Heart right ventricle (tissue), 16 donors: ENCODE data around the gene AHNAK2. TPM values are rescaled to one million over a fixed set of nuclear protein-coding genes. Genes with fewer than 3 reads are reported as not detected.
A peak's percentile ranks its signal among the peaks of the same experiment; 100 is the strongest.

Source experiments
- ATAC-seq, 8 donors: fragments of 200-7000 bp; cut with Tn5 transposase; one replicate each; pipeline ENCODE4 v1.9.1; 2020; ENCODE audit warnings: mild to moderate bottlenecking in 8 of 8, moderate library complexity in 8 of 8, moderate number of reproducible peaks in 1 of 8
- DNase-seq, 2 donors: peaks; one replicate each; pipeline ENCODE4 v3.0.0-alpha.2; 2020
- H3K27ac ChIP-seq, 10 donors: fragments of 200-600 bp; sonication (generic) in 2 of 10; one replicate each; pipeline versions ENCODE4 v1.5.0 to v1.8.0; 2020 to 2022; ENCODE audit warnings: mild to moderate bottlenecking in 3 of 10
- H3K27me3 ChIP-seq, 7 donors: fragments of 200-600 bp; one replicate each; pipeline ENCODE4 v1.8.0; 2021 to 2022; ENCODE audit warnings: mild to moderate bottlenecking in 2 of 7
- H3K36me3 ChIP-seq, 9 donors: fragments of 200-600 bp; sonication (generic) in 1 of 9; one replicate each; pipeline versions ENCODE4 v1.5.0 to v1.8.0; 2020 to 2022; ENCODE audit warnings: mild to moderate bottlenecking in 2 of 9
- H3K4me1 ChIP-seq, 9 donors: fragments of 200-600 bp; sonication (generic) in 1 of 9; one replicate each; pipeline versions ENCODE4 v1.5.0 to v1.8.0; 2020 to 2022; ENCODE audit warnings: mild to moderate bottlenecking in 4 of 9
- H3K4me3 ChIP-seq, 10 donors: fragments of 200-600 bp; sonication (generic) in 2 of 10; one replicate each; pipeline versions ENCODE4 v1.5.0 to v1.8.0; 2020 to 2022; ENCODE audit warnings: mild to moderate bottlenecking in 7 of 10, moderate library complexity in 2 of 10
- H3K9me3 ChIP-seq, 11 donors: fragments of 200-600 bp in 10 of 11; sonication (generic) in 2 of 11; one replicate each; pipeline versions ENCODE4 v1.5.0 to v1.8.0; 2013 to 2022; ENCODE audit warnings: mild to moderate bottlenecking in 2 of 11, control low read depth in 1 of 11, moderate library complexity in 1 of 11
- WGBS, 2 donors: extraction: QIAGEN DNeasy Blood & Tissue Kit; methylation state at CpG; one replicate each; pipeline ENCODE4 v1.1.7; 2013; ENCODE audit warnings: inconsistent platforms in 1 of 2; 5-methylcytosine and 5-hydroxymethylcytosine counted together
- intact Hi-C, 10 donors: fragments of 100-400 bp; cut with DNase I; formaldehyde crosslinking; loops; one replicate each; pipeline versions ENCODE4 v1.11.1 to v1.14.2; 2022
- polyA plus RNA-seq, 2 donors: library from polyadenylated mRNA; stranded (reverse); fragments of 200-250 nt; gene quantifications; one replicate each; pipeline ENCODE4 v1.2.3, GENCODE V29; 2013
- total RNA-seq, 10 donors: library from RNA; stranded (reverse); fragmentation: NEBNext Ultra II Directional in 3 of 10; extraction: Animal tissue kit (Norgen Biotek cat#: 25700) in 3 of 10; gene quantifications; one replicate each; pipeline versions ENCODE4 v1.2.1 to v1.2.4, GENCODE V29; 2021 to 2023
- TF ChIP-seq, protein P1 (sequence below), 9 donors: fragments of 200-600 bp; sonication (generic) in 2 of 9; IDR thresholded peaks; one replicate each; pipeline versions ENCODE4 v1.5.0 to v1.8.0; 2021 to 2022; ENCODE audit warnings: antibody characterized with exemption in 9 of 9, mild to moderate bottlenecking in 5 of 9, moderate library complexity in 1 of 9
- donor health status: Arrhythmogenic right ventricular cardiomyopathy.
- donor health status: ischemic (EF 13 %, LVEDD 7.1; RV severe dilation, severe dysfunction).
- donor health status: healthy with polysubstance abuse.
- donor health status: DM: no; HTN: yes; CAD: no.
- donor health status: DM: no; HTN: no; CAD: no.
- donor health status: ischemic (EF 25% LVEDD 6.9; RV normal size, moderate dysfunction).
- donor health status: ischemic (EF 25% LVEDD 5.7; RV mildly dilated, moderate dysfunction).
- donor health status: healthy.
- donor health status: DM: yes; HTN: yes; CAD: no.
- donor health status: Ischemic cardiomyopathy.
- donor health status: ischemic (EF 35%, LVEDD 5.7; RV mildly dilated, moderate dysfunction).
- donor health status: nonischemic (EF 11% LVEDD 7.7; RV severe dilation, severe dysfunction).
- donor health status: DM: yes; HTN: yes; CAD: no.
- donor health status: PGD.
- donor health status: ischemic (EF 29% LVEDD 5.4; RV normal size, mild dysfunction).
- donor health status: nonischemic (EF 23%, LVEDD 6.1; RV moderate dilation, normal function).

The AHNAK2 gene
- total and polyA plus RNA-seq, 12 donors = 1.1 to 29.5 (median 3.1) TPM

- WGBS, 2 donors = 39 to 94% methylated on average over 2 of the region's 2 CpGs
- Histone ChIP-seq H3K4me3 (no peak overlapping the region), H3K27ac (no peak overlapping the region), H3K9me3 (no peaks in the 10 kb centered on the region), H3K36me3 (peaks cover 0 to 4% (median 0%) of the 10 kb centered on the region in 9 donors), H3K27me3 (peaks cover 0 to 39% (median 8%) of the 10 kb centered on the region in 7 donors), H3K4me1 (peaks cover 6 to 18% (median 14%) of the 10 kb centered on the region in 9 donors)
- no peak for DNase-seq
- TF ChIP-seq, protein P1, sequence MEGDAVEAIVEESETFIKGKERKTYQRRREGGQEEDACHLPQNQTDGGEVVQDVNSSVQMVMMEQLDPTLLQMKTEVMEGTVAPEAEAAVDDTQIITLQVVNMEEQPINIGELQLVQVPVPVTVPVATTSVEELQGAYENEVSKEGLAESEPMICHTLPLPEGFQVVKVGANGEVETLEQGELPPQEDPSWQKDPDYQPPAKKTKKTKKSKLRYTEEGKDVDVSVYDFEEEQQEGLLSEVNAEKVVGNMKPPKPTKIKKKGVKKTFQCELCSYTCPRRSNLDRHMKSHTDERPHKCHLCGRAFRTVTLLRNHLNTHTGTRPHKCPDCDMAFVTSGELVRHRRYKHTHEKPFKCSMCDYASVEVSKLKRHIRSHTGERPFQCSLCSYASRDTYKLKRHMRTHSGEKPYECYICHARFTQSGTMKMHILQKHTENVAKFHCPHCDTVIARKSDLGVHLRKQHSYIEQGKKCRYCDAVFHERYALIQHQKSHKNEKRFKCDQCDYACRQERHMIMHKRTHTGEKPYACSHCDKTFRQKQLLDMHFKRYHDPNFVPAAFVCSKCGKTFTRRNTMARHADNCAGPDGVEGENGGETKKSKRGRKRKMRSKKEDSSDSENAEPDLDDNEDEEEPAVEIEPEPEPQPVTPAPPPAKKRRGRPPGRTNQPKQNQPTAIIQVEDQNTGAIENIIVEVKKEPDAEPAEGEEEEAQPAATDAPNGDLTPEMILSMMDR (IDR thresholded peaks at IDR 0.05) = no peak
- intact Hi-C loops = no loop called here
- ATAC-seq = no peak
Observed at GRCh38 chr14:104935955-104936354, 42.2 kb downstream of the AHNAK2 start.

DNA sequence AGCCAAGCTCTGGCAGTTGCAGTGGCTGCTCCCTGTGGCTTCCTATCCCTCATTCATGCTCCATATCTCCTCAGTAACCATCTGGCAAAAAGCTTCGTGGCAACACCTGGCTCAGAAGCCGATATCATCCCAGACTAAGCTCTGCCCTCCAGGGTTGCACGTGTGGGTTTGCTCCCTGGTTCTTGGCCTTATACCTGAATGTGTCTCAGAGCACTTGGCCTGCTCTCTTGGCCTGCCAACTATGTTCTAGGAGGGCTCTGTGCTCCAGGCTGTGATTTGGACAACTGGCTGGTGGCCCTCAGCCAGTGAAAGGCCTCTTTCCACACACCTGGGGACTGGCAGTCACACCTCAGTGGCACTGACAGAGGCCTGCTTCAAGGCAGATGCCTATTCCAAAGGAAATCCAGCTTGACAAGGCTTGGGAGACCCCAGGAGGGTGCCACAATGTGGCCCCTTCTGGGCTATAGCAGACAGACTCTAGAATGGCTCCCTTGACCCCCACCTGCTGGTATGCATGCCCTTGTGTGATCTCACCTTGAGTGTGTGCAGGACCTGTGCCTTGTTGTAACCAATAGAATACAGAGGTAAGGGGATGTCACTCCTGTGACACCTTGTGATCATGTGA lies 43.0 kb downstream of the AHNAK2 start:
- Histone ChIP-seq H3K9me3 (no peaks in the 10 kb centered on the region), H3K27me3 (peaks cover 0 to 39% (median 8%) of the 10 kb centered on the region in 7 donors), H3K4me1 (peaks cover 6 to 18% (median 14%) of the 10 kb centered on the region in 9 donors), H3K4me3 (no peak overlapping the region), H3K36me3 (no peaks in the 10 kb centered on the region), H3K27ac (no peak overlapping the region)
- intact Hi-C loops = no loop called here
- DNase-seq (no peak), ATAC-seq (no peak)
- 77 to 91% methylated on average over 3 of the region's 3 CpGs for WGBS, 2 donors
- TF ChIP-seq, protein P1 (IDR thresholded peaks at IDR 0.05) = no peak

DNA sequence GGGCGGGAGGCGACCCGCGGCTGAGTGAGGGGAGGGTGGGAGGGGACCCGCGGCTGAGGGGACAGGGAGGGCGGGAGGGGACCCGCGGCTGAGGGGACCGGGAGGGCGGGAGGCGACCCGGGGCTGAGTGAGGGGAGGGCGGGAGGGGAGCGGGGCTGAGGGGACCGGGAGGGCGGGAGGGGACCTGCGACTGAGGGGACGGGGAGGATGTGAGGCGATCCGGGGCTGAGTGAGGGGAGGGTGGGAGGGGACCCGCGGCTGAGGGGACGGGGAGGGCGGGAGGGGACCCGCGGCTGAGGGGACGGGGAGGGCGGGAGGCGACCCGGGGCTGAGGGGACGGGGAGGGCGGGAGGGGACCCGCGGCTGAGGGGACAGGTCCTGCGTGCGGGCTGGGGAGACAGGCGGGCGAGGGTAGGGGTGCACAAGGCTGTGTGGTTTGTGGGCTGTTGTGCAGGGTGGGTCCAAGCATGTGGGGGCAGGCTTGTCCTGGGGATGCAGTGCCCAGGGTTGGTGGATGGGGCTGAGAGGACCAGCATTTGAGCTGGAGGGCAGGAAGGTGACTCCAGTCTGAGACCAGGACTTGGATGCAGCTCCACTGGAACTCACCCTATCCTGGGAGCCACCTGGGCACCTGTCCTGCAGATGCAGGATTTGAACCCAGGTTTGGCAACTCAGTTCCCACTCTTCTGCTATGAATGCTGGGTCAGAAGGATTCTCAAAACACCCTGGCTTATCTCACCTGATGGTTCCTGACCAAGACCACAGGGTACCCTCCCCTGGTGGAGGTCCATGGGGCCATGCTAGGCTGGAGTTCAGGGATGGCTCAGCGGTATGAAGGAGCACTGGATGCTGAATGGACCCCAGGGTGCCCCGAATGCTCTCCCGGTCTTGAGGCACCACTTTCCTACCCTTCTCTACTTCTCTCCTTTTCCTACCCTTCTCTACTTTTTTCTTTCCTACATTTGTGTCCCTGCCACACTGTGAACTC lies 44.1 kb downstream of the AHNAK2 start:
- WGBS, 2 donors = 11% methylated on average over 29 to 40 of the region's 42 CpGs
- peak overlapping the region in 9 of 10 donors; percentile 40 to 70 (median 68) for H3K4me3 ChIP-seq
- TF ChIP-seq, protein P1 (IDR thresholded peaks at IDR 0.05) = no peak
- H3K4me1 ChIP-seq = peaks cover 6 to 18% (median 14%) of the 10 kb centered on the region in 9 donors
- DNase-seq (no peak), ATAC-seq (no peak)
- no peak overlapping the region for H3K27ac ChIP-seq
- no peaks in the 10 kb centered on the region for H3K36me3 ChIP-seq
- H3K27me3 ChIP-seq = peaks cover 0 to 39% (median 8%) of the 10 kb centered on the region in 7 donors
- no peaks in the 10 kb centered on the region for H3K9me3 ChIP-seq
- intact Hi-C loops = loop anchor here in 1 of 10 donors (5.0 kb wide), 1 partner anchor 33 kb away; no protein-coding TSS in a partner anchor
